ENCODE measurements around the gene RNF26. TPM values are rescaled to one million over a fixed set of nuclear protein-coding genes. Genes with fewer than 3 reads are reported as not detected.

The RNF26 gene
- total and polyA plus RNA-seq, 2 of the 13 experiments (the other 11 are each of a cell fraction or from before 2014, with no cell fraction given) = 11.9 to 26.3 TPM

DNA sequence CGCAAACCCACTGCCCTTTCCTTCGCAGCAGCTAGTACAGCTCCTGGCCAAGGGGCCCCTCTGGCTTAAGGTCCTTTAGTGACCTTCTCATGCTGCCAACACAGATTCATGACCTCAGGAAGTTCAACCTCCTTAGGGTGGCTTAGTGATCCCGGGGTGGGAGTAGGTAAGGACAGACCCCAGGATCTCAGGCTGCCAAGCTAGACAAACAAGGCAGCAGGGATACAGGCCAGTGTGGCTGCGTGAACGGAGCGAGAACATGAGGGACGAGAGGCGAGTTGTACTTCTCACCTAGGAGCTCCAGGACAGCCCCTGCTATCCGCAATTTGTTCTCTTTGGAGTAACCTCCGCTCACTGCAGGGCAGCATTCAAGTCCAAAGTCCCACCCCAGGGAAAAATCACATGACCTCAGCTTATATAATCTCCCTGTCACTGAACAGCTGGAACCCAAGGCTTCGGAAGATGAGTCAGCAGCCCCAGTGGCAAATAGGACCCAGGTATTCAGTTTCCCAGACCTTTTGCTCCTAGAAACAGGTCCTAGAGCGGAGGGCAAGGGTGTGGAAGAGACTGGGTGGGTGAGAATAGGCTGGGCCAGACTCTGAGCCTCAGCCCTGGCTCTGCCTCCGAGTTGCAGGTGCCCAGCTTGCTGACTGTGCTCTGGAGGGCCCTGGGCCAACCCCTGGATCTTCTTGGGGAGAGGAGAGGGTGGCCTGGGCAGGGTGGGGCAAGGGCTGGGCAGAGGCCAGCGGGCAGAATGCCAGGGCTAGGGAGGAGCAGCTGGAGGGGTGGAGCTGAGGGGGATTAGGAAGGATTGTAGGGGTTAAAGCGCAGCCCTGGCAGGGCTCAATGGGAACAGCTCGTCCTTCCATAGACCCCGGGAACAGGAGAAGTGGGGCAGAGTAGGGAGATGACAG, 34.1 kb downstream of the RNF26 start (continued):
- TF ChIP-seq, protein P1, sequence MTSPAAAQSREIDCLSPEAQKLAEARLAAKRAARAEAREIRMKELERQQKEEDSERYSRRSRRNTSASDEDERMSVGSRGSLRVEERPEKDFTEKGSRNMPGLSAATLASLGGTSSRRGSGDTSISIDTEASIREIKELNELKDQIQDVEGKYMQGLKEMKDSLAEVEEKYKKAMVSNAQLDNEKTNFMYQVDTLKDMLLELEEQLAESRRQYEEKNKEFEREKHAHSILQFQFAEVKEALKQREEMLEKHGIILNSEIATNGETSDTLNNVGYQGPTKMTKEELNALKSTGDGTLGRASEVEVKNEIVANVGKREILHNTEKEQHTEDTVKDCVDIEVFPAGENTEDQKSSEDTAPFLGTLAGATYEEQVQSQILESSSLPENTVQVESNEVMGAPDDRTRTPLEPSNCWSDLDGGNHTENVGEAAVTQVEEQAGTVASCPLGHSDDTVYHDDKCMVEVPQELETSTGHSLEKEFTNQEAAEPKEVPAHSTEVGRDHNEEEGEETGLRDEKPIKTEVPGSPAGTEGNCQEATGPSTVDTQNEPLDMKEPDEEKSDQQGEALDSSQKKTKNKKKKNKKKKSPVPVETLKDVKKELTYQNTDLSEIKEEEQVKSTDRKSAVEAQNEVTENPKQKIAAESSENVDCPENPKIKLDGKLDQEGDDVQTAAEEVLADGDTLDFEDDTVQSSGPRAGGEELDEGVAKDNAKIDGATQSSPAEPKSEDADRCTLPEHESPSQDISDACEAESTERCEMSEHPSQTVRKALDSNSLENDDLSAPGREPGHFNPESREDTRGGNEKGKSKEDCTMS (CRISPR knock-in tag; conservative IDR thresholded peaks at IDR 0.05) = no peak
- TF ChIP-seq MYNN (CRISPR knock-in tag; IDR thresholded peaks at IDR 0.05; ENCODE audit: low read depth) (no peak), ETV6 (CRISPR knock-in tag; conservative IDR thresholded peaks at IDR 0.05) (peak; percentile 7; the same call in 1 of the 2 replicates), ATAD3A (CRISPR knock-in tag; IDR thresholded peaks at IDR 0.05) (no peak), ISX (CRISPR knock-in tag; conservative IDR thresholded peaks at IDR 0.05) (no peak), ZNF550 (CRISPR knock-in tag; IDR thresholded peaks at IDR 0.05; ENCODE audit: borderline replicate concordance) (no peak), ZNF563 (CRISPR knock-in tag; IDR thresholded peaks at IDR 0.05) (peak; percentile 41; the same call in 1 of the 2 replicates), THRA (CRISPR knock-in tag; IDR thresholded peaks at IDR 0.05; ENCODE audit: borderline replicate concordance) (peak; percentile 69; the same call in 1 of the 2 replicates), SNAI1 (CRISPR knock-in tag; IDR thresholded peaks at IDR 0.05; ENCODE audit: borderline replicate concordance) (no peak), NR0B2 (CRISPR knock-in tag; IDR thresholded peaks at IDR 0.05) (peak; percentile 44; the same call in 1 of the 2 replicates), JUNB (CRISPR knock-in tag; IDR thresholded peaks at IDR 0.05; ENCODE audit: borderline replicate concordance) (peak; percentile 79; the same call in 1 of the 2 replicates), IRF9 (CRISPR knock-in tag; IDR thresholded peaks at IDR 0.05; ENCODE audit: borderline replicate concordance) (0 out of 2 replicates have a peak, but pooled peaks have one; percentile 31), ELF1 (CRISPR knock-in tag; IDR thresholded peaks at IDR 0.05) (peak; percentile 44; the same call in 1 of the 2 replicates), CERS6 (CRISPR knock-in tag; IDR thresholded peaks at IDR 0.05) (no peak), ZBTB3 (CRISPR knock-in tag; IDR thresholded peaks at IDR 0.05; ENCODE audit: borderline replicate concordance, low read depth) (no peak), NFKB2 (CRISPR knock-in tag; IDR thresholded peaks at IDR 0.05; ENCODE audit: borderline replicate concordance) (no peak), SIN3A (IDR thresholded peaks at IDR 0.05; ENCODE audit: borderline replicate concordance, low read depth, low read length) (peak; percentile 87; the same call in 1 of the 2 replicates), GATA4 (IDR thresholded peaks at IDR 0.05; ENCODE audit: borderline replicate concordance, low read depth) (no peak), ZFP90 (CRISPR knock-in tag; IDR thresholded peaks at IDR 0.05; ENCODE audit: borderline replicate concordance) (peak; percentile 62; the same call in 1 of the 2 replicates), TP53 (CRISPR knock-in tag; conservative IDR thresholded peaks at IDR 0.05) (no peak), ZNF446 (CRISPR knock-in tag; IDR thresholded peaks at IDR 0.05) (no peak), ZFP41 (CRISPR knock-in tag; IDR thresholded peaks at IDR 0.05; ENCODE audit: borderline replicate concordance) (no peak)
